Vagina (tissue), 2 donors: ENCODE results near the gene UROD. TPM values are rescaled to one million over a fixed set of nuclear protein-coding genes. Genes with fewer than 3 reads are reported as not detected.

ENCODE experiments used
- DNase-seq, 2 donors: peaks; one replicate each; pipeline ENCODE4 v3.0.0-alpha.2; 2017; ENCODE audit errors: extremely low spot score in 2 of 2
- H3K27ac ChIP-seq: fragments of 200-600 bp; sonication (generic); one replicate; pipeline ENCODE4 v1.5.1; 2019
- H3K27me3 ChIP-seq: fragments of 200-600 bp; sonication (generic); one replicate; pipeline ENCODE4 v1.5.1; 2019
- H3K36me3 ChIP-seq, 2 donors: fragments of 200-600 bp; sonication (generic); one replicate each; pipeline ENCODE4 v1.5.1; 2017 to 2019
- H3K4me1 ChIP-seq: fragments of 200-600 bp; sonication (generic); one replicate; pipeline ENCODE4 v1.5.1; 2019
- H3K4me3 ChIP-seq, 2 donors: fragments of 200-600 bp; sonication (generic); 1 replicate in 1 of 2; 2 replicates in 1 of 2; pipeline ENCODE4 v1.5.1; 2016 to 2019
- H3K9me3 ChIP-seq: fragments of 200-600 bp; sonication (generic); one replicate; pipeline ENCODE4 v1.5.1; 2019
- POLR2A ChIP-seq, 2 donors: fragments of 450-650 bp; IDR thresholded peaks; one replicate each; pipeline ENCODE4 v1.6.1; 2017; ENCODE audit warnings: antibody characterized with exemption in 2 of 2, mild to moderate bottlenecking in 2 of 2, moderate library complexity in 2 of 2
- POLR2AphosphoS5 ChIP-seq, 2 donors: sonication (generic); formaldehyde crosslinking; IDR thresholded peaks; one replicate each; pipeline ENCODE4 v1.9.0; 2017; ENCODE audit warnings: antibody characterized with exemption in 2 of 2, mild to moderate bottlenecking in 2 of 2, low read depth in 1 of 2; ENCODE audit not compliant: insufficient read depth in 1 of 2
- intact Hi-C: fragments of 100-400 bp; cut with DNase I; formaldehyde crosslinking; loops from one replicate; pipeline ENCODE4 v1.15.1; 2023
- total RNA-seq: library from RNA; depleted of rRNA; stranded (reverse); fragments of >200 nt; gene quantifications from one replicate; pipeline ENCODE4 v1.2.3, GENCODE V29; 2016
- TF ChIP-seq, protein P1 (sequence below), 3 experiments: fragments of 450-650 bp in 2 of 3; fragments of 200-600 bp in 1 of 3; sonication (generic) in 1 of 3; IDR thresholded peaks; one replicate each; pipeline ENCODE4 v1.5.1; 2017 to 2019; ENCODE audit warnings: antibody characterized with exemption in 3 of 3, mild to moderate bottlenecking in 2 of 3, moderate library complexity in 2 of 3

UROD gene
- total RNA-seq, 1 donor from 2014 or later = 65.6 TPM

DNA sequence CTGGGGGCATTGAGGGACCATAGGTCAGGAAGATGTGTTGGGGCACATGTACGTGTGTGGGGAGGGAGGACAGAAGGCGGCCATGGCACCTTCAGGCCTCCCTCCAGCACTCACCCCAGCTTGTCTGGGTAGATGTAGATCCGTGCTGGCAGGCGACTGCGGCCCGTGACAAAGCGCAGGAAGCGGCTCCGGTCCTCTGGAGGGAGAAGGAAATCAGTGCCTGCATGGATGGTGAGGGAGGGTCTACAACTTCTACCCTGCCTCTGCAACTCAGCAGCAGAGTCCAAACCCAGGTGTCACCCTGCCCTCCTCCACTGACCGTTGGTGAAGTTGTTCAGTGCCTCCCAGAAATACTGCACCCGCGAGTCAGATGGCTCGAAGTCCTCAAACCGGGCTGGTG is 8.3 kb upstream of the UROD start:
- intact Hi-C loops = loop anchor here (10.0 kb wide), 1 partner anchor 169 kb away; no protein-coding TSS in a partner anchor

GRCh38 chr1:45004281-45004920 is 7.7 kb upstream of the UROD start:
- peaks cover 6% of the 10 kb centered on the region for H3K4me1 ChIP-seq
- H3K27ac ChIP-seq = no peak overlapping the region
- H3K9me3 ChIP-seq = no peaks in the 10 kb centered on the region
- DNase-seq = no peak
- intact Hi-C loops = loop anchor here (10.0 kb wide), 1 partner anchor 170 kb away; no protein-coding TSS in a partner anchor
- peaks cover 0 to 61% of the 10 kb centered on the region in 2 donors for H3K36me3 ChIP-seq
- TF ChIP-seq POLR2A (IDR thresholded peaks at IDR 0.05) = no peak
- TF ChIP-seq POLR2AphosphoS5 (IDR thresholded peaks at IDR 0.05; ENCODE audit: insufficient read depth in 1 of 2, low read depth in 1 of 2) = no peak
- TF ChIP-seq, protein P1, sequence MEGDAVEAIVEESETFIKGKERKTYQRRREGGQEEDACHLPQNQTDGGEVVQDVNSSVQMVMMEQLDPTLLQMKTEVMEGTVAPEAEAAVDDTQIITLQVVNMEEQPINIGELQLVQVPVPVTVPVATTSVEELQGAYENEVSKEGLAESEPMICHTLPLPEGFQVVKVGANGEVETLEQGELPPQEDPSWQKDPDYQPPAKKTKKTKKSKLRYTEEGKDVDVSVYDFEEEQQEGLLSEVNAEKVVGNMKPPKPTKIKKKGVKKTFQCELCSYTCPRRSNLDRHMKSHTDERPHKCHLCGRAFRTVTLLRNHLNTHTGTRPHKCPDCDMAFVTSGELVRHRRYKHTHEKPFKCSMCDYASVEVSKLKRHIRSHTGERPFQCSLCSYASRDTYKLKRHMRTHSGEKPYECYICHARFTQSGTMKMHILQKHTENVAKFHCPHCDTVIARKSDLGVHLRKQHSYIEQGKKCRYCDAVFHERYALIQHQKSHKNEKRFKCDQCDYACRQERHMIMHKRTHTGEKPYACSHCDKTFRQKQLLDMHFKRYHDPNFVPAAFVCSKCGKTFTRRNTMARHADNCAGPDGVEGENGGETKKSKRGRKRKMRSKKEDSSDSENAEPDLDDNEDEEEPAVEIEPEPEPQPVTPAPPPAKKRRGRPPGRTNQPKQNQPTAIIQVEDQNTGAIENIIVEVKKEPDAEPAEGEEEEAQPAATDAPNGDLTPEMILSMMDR (IDR thresholded peaks at IDR 0.05) = no peak
- no peaks in the 10 kb centered on the region for H3K27me3 ChIP-seq
- H3K4me3 ChIP-seq = no peak overlapping the region

More for the DNA sequence above, 8.3 kb upstream of the UROD start:
- H3K4me1 ChIP-seq = no peaks in the 10 kb centered on the region
- no peak for DNase-seq
- no peak overlapping the region for H3K4me3 ChIP-seq
- no peaks in the 10 kb centered on the region for H3K9me3 ChIP-seq
- no peak overlapping the region for H3K27ac ChIP-seq
- no peaks in the 10 kb centered on the region for H3K27me3 ChIP-seq
- TF ChIP-seq POLR2AphosphoS5 (IDR thresholded peaks at IDR 0.05; ENCODE audit: insufficient read depth in 1 of 2, low read depth in 1 of 2) = no peak
- TF ChIP-seq, protein P1 (IDR thresholded peaks at IDR 0.05) = no peak
- no peak for TF ChIP-seq POLR2A (IDR thresholded peaks at IDR 0.05)
- H3K36me3 ChIP-seq = peaks cover 0 to 55% of the 10 kb centered on the region in 2 donors

DNA sequence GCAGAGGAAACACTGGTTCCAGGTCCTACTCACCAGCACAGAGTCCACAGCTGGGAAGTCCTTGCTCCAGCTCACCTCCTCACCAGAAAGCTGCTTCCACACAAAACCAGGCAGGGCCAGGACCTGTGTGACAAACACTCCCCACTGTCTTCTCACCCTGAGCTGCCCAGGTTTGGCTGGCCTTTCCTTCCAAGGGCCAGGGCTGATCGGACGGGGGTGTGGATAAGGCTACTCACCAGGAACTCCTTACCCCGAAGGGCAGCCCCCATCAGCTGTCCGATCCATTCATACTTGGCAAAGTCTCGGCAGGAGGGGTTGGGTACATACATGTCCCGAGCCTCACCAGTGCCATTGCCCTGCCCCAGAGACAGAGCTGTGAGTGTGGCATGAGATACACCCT is 6.3 kb upstream of the UROD start:
- H3K4me1 ChIP-seq = peaks cover 18% of the 10 kb centered on the region
- intact Hi-C loops = loop anchor here (10.0 kb wide), 1 partner anchor 171 kb away; no protein-coding TSS in a partner anchor
- no peaks in the 10 kb centered on the region for H3K27me3 ChIP-seq
- H3K36me3 ChIP-seq = peaks cover 0 to 65% of the 10 kb centered on the region in 2 donors
- no peaks in the 10 kb centered on the region for H3K9me3 ChIP-seq
- H3K27ac ChIP-seq = no peak overlapping the region
- TF ChIP-seq POLR2AphosphoS5 (IDR thresholded peaks at IDR 0.05; ENCODE audit: insufficient read depth in 1 of 2, low read depth in 1 of 2) (no peak), POLR2A (IDR thresholded peaks at IDR 0.05) (no peak)
- TF ChIP-seq, protein P1 (IDR thresholded peaks at IDR 0.05) = no peak
- H3K4me3 ChIP-seq = no peak overlapping the region
- no peak for DNase-seq

- no peaks in the 10 kb centered on the region for H3K27me3 ChIP-seq
- H3K9me3 ChIP-seq = no peaks in the 10 kb centered on the region
- H3K27ac ChIP-seq = no peak overlapping the region
- peaks cover 0 to 65% of the 10 kb centered on the region in 2 donors for H3K36me3 ChIP-seq
- TF ChIP-seq POLR2AphosphoS5 (IDR thresholded peaks at IDR 0.05; ENCODE audit: insufficient read depth in 1 of 2, low read depth in 1 of 2) (no peak), POLR2A (IDR thresholded peaks at IDR 0.05) (no peak)
- TF ChIP-seq, protein P1 (IDR thresholded peaks at IDR 0.05) = no peak
- intact Hi-C loops = loop anchor here (10.0 kb wide), 1 partner anchor 173 kb away; no protein-coding TSS in a partner anchor
- no peak for DNase-seq
- peaks cover 25% of the 10 kb centered on the region for H3K4me1 ChIP-seq
- H3K4me3 ChIP-seq = no peak overlapping the region
Measured at GRCh38 chr1:45007311-45007710, 4.7 kb upstream of the UROD start.

GRCh38 chr1:45008076-45008475 is 4.0 kb upstream of the UROD start:
- H3K4me1 ChIP-seq = peaks cover 33% of the 10 kb centered on the region
- H3K4me3 ChIP-seq = no peak overlapping the region
- no peak for DNase-seq
- H3K27ac ChIP-seq = no peak overlapping the region
- TF ChIP-seq, protein P1 (IDR thresholded peaks at IDR 0.05) = no peak
- TF ChIP-seq POLR2A (IDR thresholded peaks at IDR 0.05) (no peak), POLR2AphosphoS5 (IDR thresholded peaks at IDR 0.05; ENCODE audit: insufficient read depth in 1 of 2, low read depth in 1 of 2) (no peak)
- H3K36me3 ChIP-seq = peaks cover 0 to 65% of the 10 kb centered on the region in 2 donors
- H3K27me3 ChIP-seq = no peaks in the 10 kb centered on the region
- H3K9me3 ChIP-seq = no peaks in the 10 kb centered on the region
- intact Hi-C loops = loop anchor here (10.0 kb wide), 1 partner anchor 173 kb away; no protein-coding TSS in a partner anchor
